ENCODE results near the gene BARHL2.

GRCh38 chr1:90710579-90711536 is 6.2 kb downstream of the BARHL2 start:
- TF ChIP-seq CTCF (IDR thresholded peaks at IDR 0.05) (no peak), POLR2A (IDR thresholded peaks at IDR 0.05) (no peak)

Data from right lobe of liver (tissue), 4 donors.